ENCODE results near the gene PARM1. TPM values are rescaled to one million over a fixed set of nuclear protein-coding genes. Genes with fewer than 3 reads are reported as not detected.

Gene PARM1
- total and polyA plus RNA-seq, 2 experiments from 2014 or later, result 0.14 TPM; not detected in 1

- Histone ChIP-seq H4K20me1 (ENCODE audit: insufficient read depth) (no peaks in the 10 kb centered on the region), H3F3A (ENCODE audit: insufficient read depth) (no peaks in the 10 kb centered on the region), H3K4me3 (no peak overlapping the region), H3K9me2 (ENCODE audit: insufficient read depth) (no peaks in the 10 kb centered on the region), H3K9me3 (ENCODE audit: low read depth) (no peaks in the 10 kb centered on the region), H3K9ac (no peak overlapping the region), H3K27me3 (replicated peaks; ENCODE audit: insufficient read depth) (peaks cover 31% of the 10 kb centered on the region), H3K27ac (no peak overlapping the region), H3K4me2 (ENCODE audit: unreplicated experiment) (no peak overlapping the region), H3K79me2 (ENCODE audit: insufficient read depth) (no peaks in the 10 kb centered on the region), H3K36me3 (ENCODE audit: low read depth) (no peaks in the 10 kb centered on the region), H3K4me1 (ENCODE audit: insufficient read depth) (no peaks in the 10 kb centered on the region), H2AFZ (no peak overlapping the region)
- in situ Hi-C loops (cut with MboI), result no loop called here
- no peak for TF ChIP-seq EZH2phosphoT487 (IDR thresholded peaks at IDR 0.05; ENCODE audit: insufficient read depth, low read depth)
- TF ChIP-seq EZH2 (IDR thresholded peaks at IDR 0.05; ENCODE audit: insufficient read depth, poor library complexity, severe bottlenecking), result no peak
- 13 to 16% methylated on average over 3 of the region's 3 CpGs for WGBS, 2 experiments (ENCODE audit: low coverage in 1 of 2, low lambda C conversion rate in 2 of 2, missing lambda C conversion rate in 2 of 2)
- no peak for DNase-seq
These were observed 9.5 kb downstream of the PARM1 start for GRCh38 chr4:74942251-74942917.

- Histone ChIP-seq H3K4me3 (no peak overlapping the region), H3K27me3 (replicated peaks; ENCODE audit: insufficient read depth) (peaks cover 27% of the 10 kb centered on the region), H3K27ac (no peak overlapping the region), H3K9ac (no peak overlapping the region), H3K79me2 (ENCODE audit: insufficient read depth) (no peaks in the 10 kb centered on the region), H3K4me2 (ENCODE audit: unreplicated experiment) (no peak overlapping the region), H3K9me3 (ENCODE audit: low read depth) (no peaks in the 10 kb centered on the region), H2AFZ (no peak overlapping the region), H3K9me2 (ENCODE audit: insufficient read depth) (no peaks in the 10 kb centered on the region), H4K20me1 (ENCODE audit: insufficient read depth) (no peaks in the 10 kb centered on the region), H3K36me3 (ENCODE audit: low read depth) (no peaks in the 10 kb centered on the region), H3F3A (ENCODE audit: insufficient read depth) (no peaks in the 10 kb centered on the region), H3K4me1 (ENCODE audit: insufficient read depth) (no peaks in the 10 kb centered on the region)
- no peak for TF ChIP-seq EZH2 (IDR thresholded peaks at IDR 0.05; ENCODE audit: insufficient read depth, poor library complexity, severe bottlenecking)
- no peak for TF ChIP-seq EZH2phosphoT487 (IDR thresholded peaks at IDR 0.05; ENCODE audit: insufficient read depth, low read depth)
- DNase-seq, result no peak
- in situ Hi-C loops (cut with MboI), result no loop called here
- 33 to 40% methylated on average over 3 of the region's 3 CpGs for whole genome bisulfite sequencing, 2 experiments (ENCODE audit: low coverage in 1 of 2, low lambda C conversion rate in 2 of 2, missing lambda C conversion rate in 2 of 2)
These were observed 10.0 kb downstream of the PARM1 start for GRCh38 chr4:74942918-74943253.

- DNase-seq, result no peak
- Histone ChIP-seq H3K4me1 (ENCODE audit: insufficient read depth) (no peaks in the 10 kb centered on the region), H3K79me2 (ENCODE audit: insufficient read depth) (no peaks in the 10 kb centered on the region), H3F3A (ENCODE audit: insufficient read depth) (no peaks in the 10 kb centered on the region), H3K9me2 (ENCODE audit: insufficient read depth) (no peaks in the 10 kb centered on the region), H3K27ac (no peak overlapping the region), H3K4me2 (ENCODE audit: unreplicated experiment) (no peak overlapping the region), H3K9me3 (ENCODE audit: low read depth) (no peaks in the 10 kb centered on the region), H2AFZ (no peak overlapping the region), H3K36me3 (ENCODE audit: low read depth) (no peaks in the 10 kb centered on the region), H3K4me3 (no peak overlapping the region), H3K27me3 (replicated peaks; ENCODE audit: insufficient read depth) (peaks cover 13% of the 10 kb centered on the region), H4K20me1 (ENCODE audit: insufficient read depth) (no peaks in the 10 kb centered on the region), H3K9ac (no peak overlapping the region)
- in situ Hi-C loops (cut with MboI), result no loop called here
- no peak for TF ChIP-seq EZH2phosphoT487 (IDR thresholded peaks at IDR 0.05; ENCODE audit: insufficient read depth, low read depth)
- 11 to 12% methylated on average over 6 of the region's 6 CpGs for WGBS, 2 experiments (ENCODE audit: low coverage in 1 of 2, low lambda C conversion rate in 2 of 2, missing lambda C conversion rate in 2 of 2)
These were observed 11.5 kb downstream of the PARM1 start for GRCh38 chr4:74944354-74944793.

GRCh38 chr4:74946196-74946595 lies 13.3 kb downstream of the PARM1 start:
- Histone ChIP-seq H3K79me2 (ENCODE audit: insufficient read depth) (no peaks in the 10 kb centered on the region), H4K20me1 (ENCODE audit: insufficient read depth) (no peaks in the 10 kb centered on the region), H3K36me3 (ENCODE audit: low read depth) (no peaks in the 10 kb centered on the region), H3F3A (ENCODE audit: insufficient read depth) (no peaks in the 10 kb centered on the region), H3K9me3 (ENCODE audit: low read depth) (no peaks in the 10 kb centered on the region), H3K27ac (no peak overlapping the region), H2AFZ (no peak overlapping the region), H3K27me3 (replicated peaks; ENCODE audit: insufficient read depth) (peaks cover 3% of the 10 kb centered on the region; the same call in 1 of the 2 replicates), H3K4me1 (ENCODE audit: insufficient read depth) (no peaks in the 10 kb centered on the region), H3K4me2 (ENCODE audit: unreplicated experiment) (no peak overlapping the region), H3K9me2 (ENCODE audit: insufficient read depth) (no peaks in the 10 kb centered on the region), H3K4me3 (no peak overlapping the region), H3K9ac (no peak overlapping the region)
- in situ Hi-C loops (cut with MboI), result no loop called here
- TF ChIP-seq EZH2 (IDR thresholded peaks at IDR 0.05; ENCODE audit: insufficient read depth, poor library complexity, severe bottlenecking), result no peak
- no peak for TF ChIP-seq EZH2phosphoT487 (IDR thresholded peaks at IDR 0.05; ENCODE audit: insufficient read depth, low read depth)
- no peak for DNase-seq
- 23 to 31% methylated on average over 3 of the region's 3 CpGs for WGBS, 2 experiments (ENCODE audit: low coverage in 1 of 2, low lambda C conversion rate in 2 of 2, missing lambda C conversion rate in 2 of 2)
